GM12873 (cell line): Measurements from ENCODE around the gene CFAP119.
A peak's percentile ranks its signal among the peaks of the same experiment; 100 is the strongest.

Experiments used
- CTCF ChIP-seq: IDR thresholded peaks from 2 replicates; pipeline ENCODE4 v1.5.1; 2012; ENCODE audit warnings: low read depth, mild to moderate bottlenecking, moderate library complexity, low read length, control low read depth; ENCODE audit not compliant: insufficient read depth; ENCODE audit errors: missing control alignments

Gene CFAP119

GRCh38 chr16:30761928-30762902, at the start of gene CFAP119, which contains the start of gene RNF40:
Gene CFAP119 (minus strand): TSS chr16:30762062. CDS start chr16:30761748, 314 bp downstream.
Gene RNF40 (plus strand): TSS chr16:30762322. CDS start chr16:30762546, 224 bp downstream.
- no peak for TF ChIP-seq CTCF

GRCh38 chr16:30808146-30808545, 46.3 kb upstream of the CFAP119 start:
- TF ChIP-seq CTCF: no peak

- no peak for TF ChIP-seq CTCF
Observed at GRCh38 chr16:30805370-30806169, 43.7 kb upstream of the CFAP119 start.

GRCh38 chr16:30805056-30805369, 43.2 kb upstream of the CFAP119 start:
- no peak for TF ChIP-seq CTCF

GRCh38 chr16:30802936-30803335, 41.1 kb upstream of the CFAP119 start:
- no peak for TF ChIP-seq CTCF

GRCh38 chr16:30797670-30798309, 35.9 kb upstream of the CFAP119 start:
- peak; percentile 22 for TF ChIP-seq CTCF
